Stimulated activated CD8-positive, alpha-beta memory T cell treated with anti-CD3 and anti-CD28 coated beads, Interleukin-7, amount 100 ng/mL, for 48 hours (primary cell): ENCODE results near the gene TXNDC17.
"Not testable (repeated sequence)": the region's sequence is repeated elsewhere in the genome, so short reads cannot be mapped to it uniquely, and the experiment has no call there.

ENCODE experiments used
- DNase-seq, 2 donors: peaks; one replicate each; pipeline ENCODE4 v3.0.0-alpha.2; 2020; ENCODE audit warnings: low read depth in 1 of 2; ENCODE audit errors: extremely low read depth in 1 of 2

The TXNDC17 gene

GRCh38 chr17:6636616-6637457 is 4.0 kb upstream of the TXNDC17 start:
- DNase-seq, result no peak

DNA sequence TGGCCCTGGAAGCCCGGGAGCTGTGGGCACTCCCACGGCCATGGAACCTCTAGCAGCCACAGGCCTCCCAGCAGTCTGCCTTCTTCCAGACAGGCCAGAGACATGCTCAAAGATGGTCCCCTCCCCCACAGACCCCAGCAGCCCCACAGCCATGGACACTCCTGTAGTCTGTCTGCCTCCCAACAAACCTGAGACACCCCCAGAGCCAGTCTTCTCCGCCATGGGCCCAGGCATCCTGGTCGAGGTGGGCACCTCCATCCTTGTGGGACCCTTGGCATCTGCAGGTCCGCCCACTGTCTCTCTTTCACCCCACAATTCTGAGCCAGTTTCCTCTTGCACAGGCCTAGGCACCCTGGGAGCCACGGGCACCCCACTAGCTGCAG is 3.4 kb upstream of the TXNDC17 start:
- DNase-seq, result no peak

- DNase-seq, result no peak
These were observed 2.6 kb upstream of the TXNDC17 start for GRCh38 chr17:6638046-6638908.

DNA sequence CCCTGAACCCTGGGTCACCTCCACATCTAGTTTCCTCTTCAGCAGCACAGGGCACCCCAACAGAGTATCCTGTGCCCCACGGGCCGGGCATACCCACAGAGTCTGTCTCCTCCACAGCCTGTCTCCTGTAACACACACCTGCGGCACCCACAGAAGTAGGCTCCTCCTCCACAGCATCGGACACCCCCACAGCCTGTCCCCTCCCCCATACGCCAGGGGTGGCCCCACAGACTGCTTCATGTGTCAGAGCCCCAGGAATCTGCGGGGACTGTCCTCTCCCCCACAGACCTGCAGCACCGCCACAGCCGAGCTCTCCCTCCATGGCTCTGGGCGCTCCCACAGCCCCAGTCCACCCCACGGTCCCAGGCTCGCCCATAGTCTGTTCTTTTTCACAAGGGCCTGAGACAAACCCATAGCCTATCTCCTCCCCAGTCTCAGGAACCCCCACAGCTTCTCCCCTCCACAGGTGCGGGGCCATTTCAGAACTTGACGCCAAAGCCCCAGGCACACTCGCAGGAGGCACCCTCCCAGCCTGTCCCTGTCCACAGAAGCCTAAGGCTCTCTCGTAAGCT is 1.8 kb upstream of the TXNDC17 start:
- DNase-seq, result no peak

GRCh38 chr17:6639586-6640535 is 999 bp upstream of the TXNDC17 start:
- DNase-seq, result no peak

GRCh38 chr17:6641247-6641863 is 495 bp downstream of the TXNDC17 start:
- no peak for DNase-seq

DNA sequence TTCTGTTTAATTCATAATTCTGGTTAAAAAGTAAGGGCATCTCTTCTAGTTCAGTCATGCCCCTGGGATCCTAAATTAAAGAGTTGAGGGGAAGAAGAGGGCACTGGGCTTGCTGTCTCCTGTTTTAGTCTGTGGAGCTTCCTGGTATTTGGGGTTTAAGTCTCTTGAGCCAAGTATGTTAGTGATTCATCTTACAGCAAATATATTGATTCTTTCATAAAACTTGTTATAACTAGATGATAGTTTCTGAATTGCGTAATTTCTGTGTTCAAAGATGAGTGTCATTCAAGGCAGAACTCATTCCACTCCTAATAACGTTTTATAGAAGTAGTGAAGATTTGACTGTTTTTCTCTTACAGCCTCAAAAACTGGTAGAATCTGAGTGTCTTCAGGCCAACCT is 1.7 kb downstream of the TXNDC17 start:
- DNase-seq, result no peak

DNA sequence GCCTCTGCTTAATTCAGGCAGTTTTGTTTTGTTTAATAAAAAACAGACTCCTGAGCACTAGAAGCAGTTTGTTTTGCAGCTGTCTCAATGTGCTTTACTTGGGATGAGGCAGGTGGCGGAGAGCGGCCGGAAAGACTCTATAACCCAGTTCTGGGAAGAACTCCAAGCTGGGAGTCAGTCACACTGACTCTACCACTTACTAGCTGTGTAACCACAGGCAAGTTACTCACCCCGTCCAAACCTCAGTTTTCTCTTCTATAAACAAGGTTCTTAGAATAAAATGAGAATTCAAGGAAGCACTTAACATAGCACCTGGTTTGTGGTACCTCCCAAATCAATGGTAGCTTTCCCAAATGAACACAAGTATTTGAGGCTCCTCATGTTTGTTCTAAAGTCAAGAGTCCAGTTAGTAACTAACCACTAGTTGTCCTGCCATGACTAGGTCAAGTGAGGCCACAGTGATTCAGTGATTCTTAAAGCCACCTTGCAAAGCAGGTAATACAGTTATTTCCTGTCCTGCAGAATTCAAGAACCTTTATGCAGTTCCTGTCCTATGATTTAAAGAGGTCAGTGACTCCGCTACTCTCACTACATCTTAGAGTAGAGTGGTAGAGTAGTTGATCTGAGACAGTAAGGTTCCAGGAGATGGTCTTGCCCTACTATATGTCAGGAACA is 2.7 kb downstream of the TXNDC17 start:
- no peak for DNase-seq

DNA sequence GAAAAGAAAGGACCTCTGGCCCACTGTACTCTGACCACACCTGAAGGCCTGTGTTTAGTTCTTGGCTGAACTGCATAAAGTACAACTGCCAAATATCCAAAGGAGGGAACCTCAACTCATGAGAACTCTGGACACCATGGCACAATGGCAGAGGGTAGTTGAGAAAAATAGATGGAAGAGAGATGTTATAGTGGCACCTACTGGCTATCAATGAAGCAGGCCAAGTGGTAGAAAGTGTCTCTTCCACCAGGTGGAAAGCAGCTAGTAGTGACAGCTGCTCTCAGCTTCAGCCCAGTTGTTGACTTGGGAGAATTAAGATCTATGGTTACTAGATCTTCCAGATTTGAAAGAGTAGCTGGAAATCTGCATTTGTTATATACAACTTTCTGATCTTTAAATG is 7.3 kb downstream of the TXNDC17 start:
- DNase-seq, result no peak

GRCh38 chr17:6651354-6651918 is 10.6 kb downstream of the TXNDC17 start, which contains the start of the genes C17orf100 and MED31:
Gene C17orf100 (plus strand): TSS chr17:6651762. CDS start chr17:6651914, 152 bp downstream.
Gene MED31 (minus strand): TSS chr17:6651605. CDS start chr17:6651528, 77 bp downstream.
- peak; percentile 87 to 90 for DNase-seq

GRCh38 chr17:6651919-6652452 is 11.1 kb downstream of the TXNDC17 start:
- DNase-seq, result no peak

DNA sequence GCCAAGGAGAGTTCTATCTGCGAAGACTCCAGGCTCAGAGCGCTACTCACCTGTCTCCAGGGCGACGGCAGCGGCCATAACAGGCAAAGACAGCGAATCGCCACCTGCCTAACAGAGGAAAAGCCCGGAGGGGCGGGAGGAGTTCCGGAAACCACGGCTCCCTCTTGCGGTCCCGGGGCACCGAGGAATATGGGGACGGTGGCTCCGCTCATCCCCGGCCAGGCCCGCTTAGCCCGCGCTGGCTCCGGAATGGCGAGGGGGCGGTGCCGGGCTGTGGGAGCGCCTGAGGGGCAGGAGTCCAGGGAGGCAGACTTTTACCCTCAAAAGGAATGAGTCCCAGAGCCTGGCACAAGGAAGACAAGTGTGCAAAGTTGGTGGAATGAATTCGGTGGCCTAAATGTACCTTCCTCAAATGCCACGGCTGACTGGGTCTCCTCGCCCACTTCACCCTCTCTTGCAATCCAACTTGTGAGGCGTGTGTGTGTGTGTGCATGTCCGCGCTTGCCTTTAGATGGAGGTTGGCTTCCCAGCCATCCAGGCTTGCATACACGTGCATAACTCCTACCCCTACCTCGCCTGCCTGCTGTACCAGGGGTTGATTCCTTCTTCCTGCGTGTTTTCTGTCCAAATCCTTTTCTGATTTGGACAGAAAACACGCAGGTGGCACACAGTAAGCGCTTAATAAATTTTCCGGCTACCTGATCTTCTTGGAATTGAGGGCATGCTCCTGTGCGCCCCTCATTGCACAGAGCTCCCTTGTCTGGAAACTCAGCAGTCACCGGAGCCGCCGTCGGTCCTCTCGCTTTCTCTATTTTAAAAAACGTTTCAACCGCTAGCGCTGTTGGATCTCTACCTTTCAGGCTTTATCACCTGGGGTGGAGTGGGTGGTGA is 14.2 kb downstream of the TXNDC17 start:
- DNase-seq, result no peak

DNA sequence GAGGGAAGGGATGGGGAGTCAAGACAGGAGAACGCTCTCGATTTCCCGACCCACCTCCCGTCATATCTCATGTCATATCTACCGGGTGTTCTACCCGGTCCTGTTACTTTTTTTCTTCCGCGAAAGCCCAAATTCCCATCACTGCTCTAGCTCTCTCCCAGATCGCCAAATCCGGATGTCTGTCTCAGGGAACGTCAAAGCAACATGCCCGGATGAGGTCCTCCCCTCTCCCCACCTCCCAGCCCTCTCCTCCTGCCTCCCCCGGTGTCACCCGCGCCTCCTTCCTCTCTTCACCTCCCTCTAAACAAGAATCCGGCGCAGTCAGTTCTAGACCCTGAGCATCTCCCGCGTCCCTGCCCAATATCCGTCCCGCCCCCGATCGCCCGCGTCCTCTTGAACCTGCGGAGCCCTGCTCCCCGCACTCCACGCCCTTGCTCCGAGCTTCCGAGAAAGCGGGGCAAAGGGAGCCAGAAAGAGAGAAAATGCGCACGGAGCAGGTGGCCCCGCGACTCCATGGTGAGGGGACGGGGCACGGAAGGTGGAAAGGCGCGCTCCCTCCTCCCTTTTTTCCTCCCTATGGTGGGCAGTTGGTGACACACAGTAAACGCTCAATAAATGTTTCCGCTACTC is 15.0 kb downstream of the TXNDC17 start:
- DNase-seq, result not testable (repeated sequence)

- DNase-seq, result not testable (repeated sequence)
These were observed 16.2 kb downstream of the TXNDC17 start for GRCh38 chr17:6656797-6657632.

DNA sequence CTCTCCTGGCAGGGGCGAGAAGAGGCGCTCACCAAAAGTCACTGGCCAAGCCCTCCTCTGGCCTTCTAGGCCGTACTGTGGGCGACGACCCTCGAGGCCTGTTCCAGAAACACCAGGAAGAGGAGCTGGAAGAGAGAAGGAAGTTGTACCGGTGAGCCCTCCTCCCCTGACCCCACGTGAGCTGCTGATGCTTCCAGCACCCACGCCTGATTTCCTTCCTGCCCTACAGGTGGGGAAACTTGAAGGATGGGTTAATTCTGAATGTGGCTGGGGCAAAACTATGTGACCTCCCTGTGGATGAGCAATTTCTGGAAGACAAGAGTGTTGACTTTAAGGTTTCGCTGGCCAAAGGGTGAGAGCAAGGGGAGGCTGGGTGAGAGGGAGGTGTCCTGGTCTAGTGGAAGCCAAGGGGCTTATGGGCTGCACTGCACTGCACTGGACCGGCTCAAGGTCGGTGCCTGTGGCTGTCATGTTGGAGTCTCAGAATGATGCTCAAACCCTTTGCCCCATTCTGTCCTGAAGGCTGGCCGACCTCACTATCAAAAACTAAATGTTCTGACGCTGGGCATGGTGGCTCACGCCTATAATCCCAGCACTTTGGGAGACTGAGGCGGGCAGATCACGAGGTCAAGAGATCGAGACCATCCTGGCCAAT is 16.9 kb downstream of the TXNDC17 start:
- DNase-seq, result no peak

DNA sequence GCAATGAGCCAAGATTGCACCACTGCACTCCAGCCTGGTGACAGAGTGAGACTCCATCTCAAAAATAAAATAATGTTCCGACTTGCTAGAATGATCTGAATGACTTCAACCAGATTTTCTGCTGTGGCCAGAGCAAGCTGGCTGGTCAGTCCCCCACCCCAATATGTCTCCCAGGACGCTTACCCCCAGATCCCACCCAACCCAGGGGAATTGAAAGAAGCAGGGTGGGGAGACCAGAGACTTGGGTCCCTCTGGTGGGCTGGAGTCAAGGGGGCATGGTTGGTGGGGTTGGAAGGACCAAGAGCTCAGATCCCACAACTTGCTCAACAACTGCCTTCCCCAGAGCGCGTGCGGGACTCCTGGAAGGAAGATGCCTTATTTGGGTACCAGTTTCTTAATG is 17.6 kb downstream of the TXNDC17 start:
- DNase-seq, result not testable (repeated sequence)
